Fibroblast of mammary gland (primary cell): Measurements from ENCODE around the gene ZBBX.
A peak's percentile ranks its signal among the peaks of the same experiment; 100 is the strongest.
"Not testable (repeated sequence)": the region's sequence is repeated elsewhere in the genome, so short reads cannot be mapped to it uniquely, and the experiment has no call there.

Experiments used
- DNase-seq: peaks from one replicate; pipeline ENCODE4 v3.0.0-alpha.2; 2010; ENCODE audit warnings: low read depth
- H3K4me3 ChIP-seq: 2 replicates; pipeline ENCODE4 v1.5.1; 2011; ENCODE audit warnings: low read depth, mild to moderate bottlenecking, low read length, moderate library complexity; ENCODE audit not compliant: control insufficient read depth
- CTCF ChIP-seq: conservative IDR thresholded peaks from 2 replicates; pipeline ENCODE4 v1.5.1; 2011; ENCODE audit warnings: low read depth, low read length, inconsistent platforms; ENCODE audit not compliant: control insufficient read depth, insufficient read depth

ZBBX gene

GRCh38 chr3:167380004-167380689 lies at the start of gene ZBBX:
Gene ZBBX (minus strand): TSS chr3:167380297. CDS start chr3:167372901, 7,396 bp downstream.
- TF ChIP-seq CTCF = peak; percentile 96
- peak within 1 kb of the TSS; percentile 60 for H3K4me3 ChIP-seq
- DNase-seq = peak; percentile 74

GRCh38 chr3:167426962-167427361 lies 46.9 kb upstream of the ZBBX start:
- DNase-seq, H3K4me3 ChIP-seq: not testable (repeated sequence)

DNA sequence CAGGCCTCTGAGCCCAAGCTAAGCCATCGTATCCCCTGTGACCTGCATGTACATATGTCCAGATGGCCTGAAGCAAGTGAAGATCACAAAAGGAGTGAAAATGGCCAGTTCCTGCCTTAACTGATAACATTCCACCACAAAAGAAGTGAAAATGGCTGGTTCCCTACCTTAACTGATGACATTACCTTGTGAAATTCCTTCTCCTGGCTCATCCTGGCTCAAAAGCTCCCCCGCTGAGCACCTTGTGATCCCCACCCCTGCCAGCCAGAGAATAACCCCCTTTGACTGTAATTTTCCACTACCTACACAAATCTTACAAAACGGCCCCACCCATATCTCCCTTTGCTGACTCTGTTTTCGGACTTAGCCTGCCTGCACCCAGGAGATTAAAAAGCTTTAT lies 42.3 kb upstream of the ZBBX start:
- not testable (repeated sequence) for H3K4me3 ChIP-seq, DNase-seq

DNA sequence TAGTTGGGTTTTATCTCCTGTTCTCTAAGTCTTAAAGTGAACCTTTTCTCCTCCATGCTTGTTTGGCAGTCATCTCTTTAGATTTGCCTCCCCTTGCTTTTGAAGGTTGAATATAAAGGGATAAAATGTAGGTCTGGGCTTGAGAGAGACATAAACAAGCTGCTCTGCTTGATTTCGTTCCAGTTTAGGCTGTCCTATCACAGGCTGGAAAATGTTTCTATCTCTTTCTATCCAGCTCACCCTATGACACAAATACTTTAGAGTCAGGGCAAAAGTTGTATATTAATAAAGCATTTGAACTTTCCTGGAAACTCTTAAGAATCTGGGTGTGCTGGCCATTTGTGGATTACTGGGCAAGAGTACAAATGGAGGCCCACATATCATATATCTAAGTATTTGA lies 29.5 kb upstream of the ZBBX start:
- DNase-seq = no peak
- no peak overlapping the region for H3K4me3 ChIP-seq
- no peak for TF ChIP-seq CTCF

- peak; percentile 77 for DNase-seq
- no peak overlapping the region for H3K4me3 ChIP-seq
- TF ChIP-seq CTCF = peak; percentile 54
Measured at GRCh38 chr3:167406876-167407492, 26.9 kb upstream of the ZBBX start.

- DNase-seq = no peak
- TF ChIP-seq CTCF = no peak
Measured at GRCh38 chr3:167397826-167398225, 17.7 kb upstream of the ZBBX start.

GRCh38 chr3:167396075-167396474 lies 16.0 kb upstream of the ZBBX start:
- no peak overlapping the region for H3K4me3 ChIP-seq
- TF ChIP-seq CTCF = no peak
- DNase-seq = no peak

More at GRCh38 chr3:167397826-167398225, 17.7 kb upstream of the ZBBX start:
- no peak overlapping the region for H3K4me3 ChIP-seq

DNA sequence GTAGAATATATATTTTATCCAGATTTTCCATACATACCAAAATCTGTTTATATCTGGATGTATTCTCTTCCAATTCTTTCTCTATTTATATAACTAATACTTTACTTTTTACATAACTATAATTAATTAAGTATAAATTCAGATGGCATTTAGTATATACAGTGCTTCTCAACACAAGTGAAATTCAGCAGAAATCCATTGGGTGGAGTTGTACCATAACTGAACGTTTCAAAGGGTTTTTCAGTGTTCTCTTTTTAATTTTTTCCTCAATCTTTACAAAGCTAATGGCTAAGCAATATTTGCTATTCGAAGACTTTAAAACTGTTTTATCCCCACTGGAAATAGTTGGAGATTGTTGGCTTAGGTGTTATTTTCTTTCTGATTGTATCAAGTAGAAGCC lies 13.9 kb upstream of the ZBBX start:
- no peak overlapping the region for H3K4me3 ChIP-seq
- DNase-seq = peak; percentile 1
- TF ChIP-seq CTCF = peak; percentile 9
